KOPT-K1 (cell line): ENCODE measurements around the gene TDP1.
"Not testable (repeated sequence)": the region's sequence is repeated elsewhere in the genome, so short reads cannot be mapped to it uniquely, and the experiment has no call there.

Experiments used
- H3K27ac ChIP-seq: fragments of 200-600 bp; sonication (generic); 2 replicates; pipeline ENCODE4 v1.5.1; 2016; ENCODE audit warnings: antibody characterized with exemption, mild to moderate bottlenecking, low read depth, low read length; ENCODE audit not compliant: poor library complexity, severe bottlenecking
- H3K36me3 ChIP-seq: fragments of 200-600 bp; sonication (generic); 2 replicates; pipeline ENCODE4 v1.5.1; 2017; ENCODE audit warnings: antibody characterized with exemption, mild to moderate bottlenecking, low read length, moderate library complexity; ENCODE audit not compliant: insufficient read depth
- H3K9me3 ChIP-seq: fragments of 200-600 bp; sonication (generic); 2 replicates; pipeline ENCODE4 v1.5.1; 2017; ENCODE audit warnings: antibody characterized with exemption, low read length, mild to moderate bottlenecking; ENCODE audit not compliant: insufficient read depth, poor library complexity, severe bottlenecking

The TDP1 gene

DNA sequence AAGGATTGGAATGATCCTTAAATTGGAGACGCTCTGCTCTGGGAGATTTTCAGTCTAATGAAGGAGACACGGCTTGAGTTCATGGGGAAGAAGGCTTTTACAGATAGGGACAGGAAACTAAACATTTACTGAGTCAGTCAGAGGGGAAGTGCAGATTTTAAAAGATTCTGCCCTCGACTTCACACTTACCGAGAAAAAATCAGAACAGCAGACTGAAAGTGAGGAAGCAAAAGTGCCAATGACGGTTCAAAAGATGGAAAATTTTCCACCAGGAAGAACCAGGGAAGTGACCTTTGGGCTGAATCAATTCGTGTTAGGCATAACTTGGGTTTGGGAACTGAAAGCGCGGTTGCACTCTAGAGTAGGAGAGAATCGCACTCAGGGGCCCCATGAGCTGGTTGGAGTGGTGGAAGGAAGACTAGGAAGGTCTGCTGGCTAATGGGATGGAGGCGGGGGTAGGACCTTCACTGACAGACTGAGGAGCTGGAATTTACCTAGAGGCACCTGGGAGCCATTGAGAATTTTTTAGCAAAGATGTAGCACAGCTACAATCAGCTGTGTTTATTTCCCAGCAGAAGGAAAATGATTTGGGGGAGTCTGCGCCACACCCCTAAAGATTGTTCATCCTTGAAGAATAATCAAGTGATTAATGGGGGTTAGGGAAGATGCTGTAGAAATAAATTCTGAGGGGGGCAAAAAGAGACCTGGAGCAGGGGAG is 107.3 kb downstream of the TDP1 start:
- Histone ChIP-seq H3K9me3 (peaks cover 25% of the 10 kb centered on the region), H3K36me3 (no peaks in the 10 kb centered on the region), H3K27ac (no peak overlapping the region)

DNA sequence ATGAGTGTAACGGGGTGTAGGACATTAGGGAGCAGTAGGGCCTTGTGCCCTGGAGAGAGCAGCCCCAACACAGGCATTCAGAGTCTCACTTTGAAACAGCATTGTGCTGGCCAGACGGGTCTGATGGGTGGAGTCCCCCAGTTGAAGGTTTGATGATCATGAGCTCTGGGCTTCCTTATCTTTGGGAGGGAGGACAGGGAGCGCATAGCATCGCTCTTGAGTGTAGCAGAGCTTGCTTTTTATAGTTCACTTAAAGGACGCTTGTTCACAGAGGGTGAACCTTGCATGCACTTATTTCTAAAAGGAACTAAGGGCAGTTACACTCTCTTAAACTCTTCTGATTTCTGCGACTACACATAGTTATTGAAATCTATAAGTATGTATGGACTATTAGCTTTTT is 116.6 kb downstream of the TDP1 start:
- no peak overlapping the region for H3K27ac ChIP-seq

DNA sequence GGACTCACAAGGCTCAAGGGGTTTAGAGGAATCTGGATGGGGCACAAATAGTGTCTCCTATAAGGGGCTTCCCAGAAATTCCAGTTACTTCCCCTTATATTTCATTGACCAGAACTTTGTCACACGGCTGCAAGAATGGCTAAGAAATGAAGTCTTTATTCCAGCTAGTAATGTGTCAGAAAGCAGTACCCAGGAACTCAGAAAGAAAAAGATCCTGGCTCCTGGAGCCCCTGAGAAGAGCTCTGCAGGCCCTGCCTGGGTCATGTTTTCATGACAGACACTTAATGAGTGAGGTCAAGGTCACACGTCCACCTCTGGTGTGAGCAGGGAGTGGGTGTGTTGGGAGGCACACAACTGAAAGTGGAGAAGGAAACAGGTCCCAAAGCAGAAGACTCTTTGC is 123.8 kb downstream of the TDP1 start:
- H3K36me3 ChIP-seq = no peaks in the 10 kb centered on the region
- H3K27ac ChIP-seq = no peak overlapping the region
- no peaks in the 10 kb centered on the region for H3K9me3 ChIP-seq

More for the DNA sequence above, 116.6 kb downstream of the TDP1 start:
- no peaks in the 10 kb centered on the region for H3K9me3 ChIP-seq
- H3K36me3 ChIP-seq = no peaks in the 10 kb centered on the region

DNA sequence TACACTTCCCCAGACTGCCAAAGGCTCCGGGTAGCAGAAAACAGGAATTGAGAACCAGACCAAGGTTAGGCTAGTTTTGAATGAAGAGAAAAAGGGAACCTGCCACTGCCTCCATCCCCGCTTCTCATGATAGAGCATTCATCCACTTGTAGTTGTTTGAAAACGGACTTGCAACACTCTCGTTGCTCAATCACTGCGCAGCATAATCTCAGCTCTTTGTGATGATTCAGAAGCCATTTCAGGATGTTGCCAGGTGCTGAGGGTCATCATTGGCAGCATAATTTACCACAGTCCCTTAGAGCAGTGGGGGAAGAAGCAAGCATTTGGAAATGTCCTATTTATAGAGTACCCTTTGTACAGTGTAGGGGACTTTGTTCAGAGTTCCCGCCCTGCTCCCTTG is 131.7 kb downstream of the TDP1 start:
- no peaks in the 10 kb centered on the region for H3K36me3 ChIP-seq
- no peak overlapping the region for H3K27ac ChIP-seq
- no peaks in the 10 kb centered on the region for H3K9me3 ChIP-seq

DNA sequence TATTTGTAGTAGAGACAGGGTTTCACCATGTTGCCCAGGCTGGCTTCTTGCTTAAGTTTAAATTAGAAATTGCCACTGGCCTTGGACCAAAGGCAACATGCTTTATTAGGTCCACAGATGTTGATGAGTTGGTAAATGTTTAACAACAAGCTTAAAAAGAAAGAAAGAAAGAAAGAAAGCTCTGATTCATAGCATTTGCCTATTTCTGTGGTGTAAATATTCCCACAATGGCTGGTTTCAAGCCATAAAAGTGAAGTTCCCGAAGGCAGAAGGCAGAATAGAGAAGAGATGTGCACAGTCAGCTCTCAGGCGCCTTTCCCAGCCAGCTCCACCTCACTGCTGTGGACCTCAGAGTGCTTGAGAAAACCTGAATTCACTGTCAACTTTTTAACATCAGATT is 132.4 kb downstream of the TDP1 start:
- Histone ChIP-seq H3K27ac (no peak overlapping the region), H3K36me3 (no peaks in the 10 kb centered on the region)

DNA sequence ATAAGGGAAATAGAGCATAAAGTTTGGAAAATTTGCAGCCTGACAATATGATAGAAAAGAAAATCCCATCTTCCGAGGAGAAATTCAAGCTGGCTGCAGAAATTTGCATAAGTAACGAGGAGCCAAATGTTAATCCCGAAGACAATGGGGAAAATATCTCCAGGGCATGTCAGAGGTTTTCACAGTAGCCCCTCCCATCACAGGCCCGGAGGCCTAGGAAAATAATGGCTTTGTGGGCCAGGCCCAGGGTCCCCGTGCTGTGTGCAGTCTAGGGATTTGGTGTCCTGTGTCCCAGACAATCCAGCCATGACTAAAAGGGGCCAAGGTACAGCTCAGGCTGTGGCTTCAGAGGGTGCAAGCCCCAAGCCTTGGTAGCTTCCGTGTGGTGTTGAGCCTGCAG is 133.8 kb downstream of the TDP1 start:
- not testable (repeated sequence) for H3K36me3 ChIP-seq, H3K27ac ChIP-seq, H3K9me3 ChIP-seq

More for the DNA sequence above, 132.4 kb downstream of the TDP1 start:
- H3K9me3 ChIP-seq = no peaks in the 10 kb centered on the region

DNA sequence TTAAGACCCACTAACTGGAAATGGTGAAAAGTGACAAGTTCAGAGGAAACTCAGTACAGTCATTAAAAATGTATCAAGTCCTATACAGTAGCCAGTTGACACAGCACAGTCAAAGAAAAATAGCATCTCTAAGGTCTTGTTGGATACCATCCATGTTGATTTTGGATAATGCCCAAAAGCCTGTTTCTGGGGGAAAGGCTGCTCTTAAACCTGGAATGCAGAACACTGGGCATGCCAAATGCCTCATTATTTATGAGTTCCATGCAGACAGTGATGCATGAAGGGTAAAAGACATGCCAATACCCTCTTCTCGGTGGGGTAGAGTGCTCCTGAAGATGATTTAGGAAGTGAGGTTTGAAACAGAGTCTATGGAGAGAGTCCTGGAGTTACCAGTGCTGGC is 135.7 kb downstream of the TDP1 start:
- no peaks in the 10 kb centered on the region for H3K36me3 ChIP-seq
- no peaks in the 10 kb centered on the region for H3K9me3 ChIP-seq
- H3K27ac ChIP-seq = no peak overlapping the region

DNA sequence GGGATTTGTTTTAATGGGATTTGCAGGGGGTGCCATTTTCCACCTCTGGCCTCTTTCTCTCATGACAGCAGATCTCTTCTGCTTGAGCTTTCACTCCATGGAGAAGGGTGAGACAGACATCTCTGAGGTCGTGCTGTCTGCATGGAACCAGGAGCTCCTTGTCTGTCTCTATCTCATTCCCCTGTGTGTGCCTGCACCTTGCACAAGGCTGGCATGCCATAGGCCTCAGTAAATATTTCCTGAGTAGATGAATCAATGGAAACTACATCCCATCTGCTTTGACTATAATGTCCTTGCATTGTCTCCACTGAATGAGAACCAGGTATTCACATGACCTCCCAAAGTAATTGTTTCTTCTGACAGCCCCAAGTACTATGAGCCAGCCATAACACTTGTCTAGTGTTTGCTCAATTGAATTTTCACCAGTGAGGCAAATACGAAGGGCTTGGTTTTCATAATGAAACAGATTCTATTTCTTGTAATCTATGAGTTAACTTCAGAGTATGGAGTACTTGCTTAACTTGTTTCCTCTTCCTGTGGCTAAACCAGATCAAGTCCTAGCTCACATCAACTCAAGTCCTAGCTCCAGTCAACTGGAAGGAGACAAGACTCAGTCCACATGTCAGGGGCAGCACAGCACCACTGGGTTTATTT is 138.3 kb downstream of the TDP1 start:
- Histone ChIP-seq H3K27ac (no peak overlapping the region), H3K9me3 (no peaks in the 10 kb centered on the region), H3K36me3 (no peaks in the 10 kb centered on the region)
